SK-N-SH treated with all-trans-retinoic acid at 6 μM for 48 hours (cell line): ENCODE measurements around the gene CD320.

Experiments
- ZC3H10 ChIP-seq: fragments of 250-450 bp; sonication (Bioruptor Pico); IDR thresholded peaks from 2 replicates; pipeline ENCODE4 v1.5.1; 2021; ENCODE audit warnings: mild to moderate bottlenecking, moderate library complexity
- ZFP3 ChIP-seq: fragments of 250-450 bp; sonication (Bioruptor Pico); IDR thresholded peaks from 2 replicates; pipeline ENCODE4 v1.5.0; 2020; ENCODE audit warnings: mild to moderate bottlenecking, moderate library complexity

GRCh38 chr19:8342684-8343482 lies 34.7 kb upstream of the CD320 start, which contains the start of gene KANK3:
- TF ChIP-seq ZC3H10 (CRISPR knock-in tag) (no peak), ZFP3 (CRISPR knock-in tag) (no peak)
